Astrocyte (in vitro differentiated cells and primary cell): ENCODE results near the gene HSD17B12. TPM values are rescaled to one million over a fixed set of nuclear protein-coding genes. Genes with fewer than 3 reads are reported as not detected.

Experiments used
- DNase-seq: peaks from one replicate; pipeline ENCODE4 v3.0.0-alpha.2; 2010; ENCODE audit warnings: low read depth
- FAIRE-seq: peaks from 2 replicates; lab custom pipeline; 2011; peaks lifted over from hg19 to GRCh38; lab: Jason Lieb, UNC
- H2AFZ ChIP-seq: 2 replicates; pipeline ENCODE4 v1.6.0; 2012; ENCODE audit warnings: low read depth, low read length, inconsistent platforms
- H3K27ac ChIP-seq: 2 replicates; pipeline ENCODE4 v1.5.1; 2011; ENCODE audit warnings: low read depth, low read length, inconsistent platforms
- H3K27me3 ChIP-seq: 2 replicates; pipeline ENCODE4 v1.6.0; 2011; ENCODE audit warnings: low read length, inconsistent platforms; ENCODE audit not compliant: insufficient read depth
- H3K36me3 ChIP-seq: 2 replicates; pipeline ENCODE4 v1.5.1; 2011; ENCODE audit warnings: low read length, inconsistent platforms; ENCODE audit not compliant: insufficient read depth
- H3K4me1 ChIP-seq: 2 replicates; pipeline ENCODE4 v1.5.1; 2011; ENCODE audit warnings: low read length, inconsistent platforms; ENCODE audit not compliant: insufficient read depth
- H3K4me2 ChIP-seq: 2 replicates; pipeline ENCODE4 v1.6.0; 2012; ENCODE audit warnings: low read length, inconsistent platforms
- H3K4me3 ChIP-seq: 2 replicates; pipeline ENCODE4 v1.5.1; 2011; ENCODE audit warnings: low read depth, mild to moderate bottlenecking, low read length, inconsistent platforms; ENCODE audit not compliant: insufficient read depth
- H3K79me2 ChIP-seq: 2 replicates; pipeline ENCODE4 v1.6.0; 2012; ENCODE audit warnings: mild to moderate bottlenecking, low read length, inconsistent platforms; ENCODE audit not compliant: insufficient read depth
- H3K9ac ChIP-seq: 2 replicates; pipeline ENCODE4 v1.6.0; 2012; ENCODE audit warnings: mild to moderate bottlenecking, low read length, inconsistent platforms
- H3K9me3 ChIP-seq: 2 replicates; pipeline ENCODE4 v1.5.1; 2012; ENCODE audit warnings: low read depth, mild to moderate bottlenecking, low read length, inconsistent platforms; ENCODE audit not compliant: insufficient read depth
- H4K20me1 ChIP-seq: 2 replicates; pipeline ENCODE4 v1.6.0; 2012; ENCODE audit warnings: low read length, inconsistent platforms; ENCODE audit not compliant: insufficient read depth
- H3K27ac Mint-ChIP-seq: one replicate; pipeline ENCODE4 v1.8.0; 2021; ENCODE audit warnings: mild to moderate bottlenecking, mixed read lengths; ENCODE audit not compliant: unreplicated experiment
- H3K27me3 Mint-ChIP-seq: one replicate; pipeline ENCODE4 v1.8.0; 2021; ENCODE audit warnings: low read depth, mixed read lengths; ENCODE audit not compliant: unreplicated experiment
- H3K36me3 Mint-ChIP-seq: one replicate; pipeline ENCODE4 v1.8.0; 2021; ENCODE audit warnings: low read depth, mixed read lengths; ENCODE audit not compliant: unreplicated experiment
- H3K4me1 Mint-ChIP-seq: one replicate; pipeline ENCODE4 v1.8.0; 2021; ENCODE audit warnings: low read depth, mixed read lengths; ENCODE audit not compliant: unreplicated experiment
- H3K4me3 Mint-ChIP-seq: one replicate; pipeline ENCODE4 v1.8.0; 2021; ENCODE audit warnings: mild to moderate bottlenecking, moderate library complexity, mixed read lengths; ENCODE audit not compliant: unreplicated experiment
- H3K9me3 Mint-ChIP-seq: one replicate; pipeline ENCODE4 v1.8.0; 2021; ENCODE audit warnings: mild to moderate bottlenecking, mixed read lengths; ENCODE audit not compliant: unreplicated experiment
- CTCF ChIP-seq: IDR thresholded peaks from 2 replicates; pipeline ENCODE4 v1.5.1; 2011; ENCODE audit warnings: low read depth, mild to moderate bottlenecking, inconsistent platforms, low read length, moderate library complexity; ENCODE audit not compliant: insufficient read depth
- EZH2 ChIP-seq: IDR thresholded peaks from 2 replicates; pipeline ENCODE4 v1.6.1; 2012; ENCODE audit warnings: mild to moderate bottlenecking, low read length, inconsistent platforms; ENCODE audit not compliant: insufficient read depth
- total RNA-seq: library from RNA; stranded (reverse); gene quantifications from 2 replicates; pipeline ENCODE4 v1.2.1, GENCODE V29; 2021

Gene HSD17B12
- total RNA-seq, 1 donor from 2014 or later: 132 TPM

- Mint-ChIP-seq H3K4me1 (peaks cover 23% of the 10 kb centered on the region), H3K36me3 (peaks cover 18% of the 10 kb centered on the region), H3K27ac (peak overlapping the region; percentile 79), H3K4me3 (no peak overlapping the region), H3K9me3 (peaks cover 14% of the 10 kb centered on the region), H3K27me3 (no peaks in the 10 kb centered on the region)
- Histone ChIP-seq H2AFZ (no peak overlapping the region), H3K4me1 (peaks cover 11% of the 10 kb centered on the region), H3K4me2 (no peak overlapping the region), H3K27me3 (no peaks in the 10 kb centered on the region), H3K27ac (no peak overlapping the region), H3K79me2 (no peaks in the 10 kb centered on the region), H3K9me3 (peaks cover 4% of the 10 kb centered on the region), H3K9ac (no peak overlapping the region), H4K20me1 (no peaks in the 10 kb centered on the region), H3K36me3 (no peaks in the 10 kb centered on the region), H3K4me3 (no peak overlapping the region)
- DNase-seq: no peak
- no peak for FAIRE-seq
- TF ChIP-seq EZH2: no peak
- TF ChIP-seq CTCF: no peak
These were observed 107.9 kb downstream of the HSD17B12 start for GRCh38 chr11:43788421-43788820.

GRCh38 chr11:43789700-43790443 lies 109.3 kb downstream of the HSD17B12 start:
- FAIRE-seq (peak; percentile 87), DNase-seq (peak; percentile 72)
- Histone ChIP-seq H3K27me3 (no peaks in the 10 kb centered on the region), H4K20me1 (no peaks in the 10 kb centered on the region), H3K4me2 (peak overlapping the region; percentile 69), H3K9me3 (no peaks in the 10 kb centered on the region), H3K27ac (peak overlapping the region; percentile 60), H3K4me3 (no peak overlapping the region), H3K9ac (peak overlapping the region; percentile 39), H3K79me2 (no peaks in the 10 kb centered on the region), H3K36me3 (no peaks in the 10 kb centered on the region), H2AFZ (no peak overlapping the region), H3K4me1 (peaks cover 11% of the 10 kb centered on the region)
- H3K4me3 Mint-ChIP-seq: peak overlapping the region; percentile 17
- H3K9me3 Mint-ChIP-seq: peaks cover 3% of the 10 kb centered on the region
- H3K27ac Mint-ChIP-seq: peak overlapping the region; percentile 96
- peaks cover 11% of the 10 kb centered on the region for H3K36me3 Mint-ChIP-seq
- H3K27me3 Mint-ChIP-seq: no peaks in the 10 kb centered on the region
- peaks cover 23% of the 10 kb centered on the region for H3K4me1 Mint-ChIP-seq
- no peak for TF ChIP-seq EZH2

- peaks cover 1% of the 10 kb centered on the region for H3K36me3 ChIP-seq
- no peaks in the 10 kb centered on the region for H4K20me1 ChIP-seq
- DNase-seq: peak; percentile 45
- H3K9ac ChIP-seq: peak overlapping the region; percentile 39
- TF ChIP-seq CTCF (no peak), EZH2 (no peak)
- peak overlapping the region; percentile 17 for H3K4me3 Mint-ChIP-seq
- H3K79me2 ChIP-seq: no peaks in the 10 kb centered on the region
- H3K4me2 ChIP-seq: peak overlapping the region; percentile 69
- H3K27me3 ChIP-seq: no peaks in the 10 kb centered on the region
- no peak overlapping the region for H3K4me3 ChIP-seq
- H3K9me3 ChIP-seq: no peaks in the 10 kb centered on the region
- peaks cover 9% of the 10 kb centered on the region for H3K36me3 Mint-ChIP-seq
- H3K4me1 Mint-ChIP-seq: peaks cover 20% of the 10 kb centered on the region
- peak overlapping the region; percentile 96 for H3K27ac Mint-ChIP-seq
- no peaks in the 10 kb centered on the region for H3K27me3 Mint-ChIP-seq
- H3K9me3 Mint-ChIP-seq: no peaks in the 10 kb centered on the region
- H2AFZ ChIP-seq: no peak overlapping the region
- H3K27ac ChIP-seq: peak overlapping the region; percentile 60
- FAIRE-seq: no peak
- peaks cover 11% of the 10 kb centered on the region for H3K4me1 ChIP-seq
These were observed 109.9 kb downstream of the HSD17B12 start for GRCh38 chr11:43790444-43790794.
